HG03520 (cell line): ENCODE results near the gene GSTCD.

ENCODE experiments used
- ATAC-seq: cut with Tn5 transposase; IDR thresholded peaks from one replicate; pipeline ENCODE4 v1.9.1; 2021; ENCODE audit warnings: mild to moderate bottlenecking, moderate library complexity; ENCODE audit not compliant: unreplicated experiment

The GSTCD gene

GRCh38 chr4:105871997-105872396 lies 163.4 kb downstream of the GSTCD start:
- ATAC-seq, result no peak

GRCh38 chr4:105875233-105875632 lies 166.6 kb downstream of the GSTCD start:
- no peak for ATAC-seq

DNA sequence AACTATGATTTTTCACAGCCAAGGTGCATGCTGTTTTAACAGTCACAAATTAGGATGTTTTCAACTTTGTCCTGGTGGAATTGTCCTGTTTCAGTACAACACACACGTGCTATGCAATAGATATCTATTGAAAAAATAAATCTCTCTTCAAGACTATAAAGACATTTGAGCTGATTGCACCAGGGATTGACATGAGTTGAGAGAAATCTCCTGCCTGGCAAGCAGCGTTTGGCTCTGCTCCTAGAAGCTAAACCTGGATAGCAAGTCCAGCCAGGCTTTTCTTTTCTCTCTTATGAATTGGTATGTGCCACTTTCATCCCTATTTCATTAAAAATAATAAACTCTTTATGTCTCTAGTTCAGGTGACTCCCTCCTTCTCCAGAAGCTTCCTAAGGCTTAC lies 170.1 kb downstream of the GSTCD start:
- no peak for ATAC-seq

DNA sequence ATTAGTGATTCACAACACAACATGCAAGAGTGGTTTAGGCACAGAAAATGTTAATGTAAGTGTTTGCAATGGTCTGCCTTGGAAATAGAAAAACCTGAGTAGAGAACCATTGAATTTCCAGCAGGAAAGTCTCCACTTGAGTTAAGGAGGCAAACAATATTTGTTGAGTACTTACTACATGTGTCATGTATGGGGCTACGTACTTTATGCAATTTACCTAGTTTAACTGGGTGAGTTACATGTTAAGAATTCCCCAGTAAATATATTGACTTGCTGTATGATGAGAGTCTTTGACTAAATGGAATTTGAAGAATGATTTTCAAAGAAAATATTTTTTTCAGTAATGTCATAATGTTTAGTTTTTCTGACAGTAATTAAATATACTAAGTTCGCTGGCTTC lies 178.9 kb downstream of the GSTCD start:
- ATAC-seq, result no peak

GRCh38 chr4:105894660-105895582 lies 186.3 kb downstream of the GSTCD start, which contains the start of gene NPNT:
NPNT (plus strand) TSS chr4:105895471; CDS start chr4:105895653, 182 bp downstream.
- ATAC-seq, result peak; percentile 24

GRCh38 chr4:105895583-105896460 lies 187.2 kb downstream of the GSTCD start:
- ATAC-seq, result peak; percentile 41

DNA sequence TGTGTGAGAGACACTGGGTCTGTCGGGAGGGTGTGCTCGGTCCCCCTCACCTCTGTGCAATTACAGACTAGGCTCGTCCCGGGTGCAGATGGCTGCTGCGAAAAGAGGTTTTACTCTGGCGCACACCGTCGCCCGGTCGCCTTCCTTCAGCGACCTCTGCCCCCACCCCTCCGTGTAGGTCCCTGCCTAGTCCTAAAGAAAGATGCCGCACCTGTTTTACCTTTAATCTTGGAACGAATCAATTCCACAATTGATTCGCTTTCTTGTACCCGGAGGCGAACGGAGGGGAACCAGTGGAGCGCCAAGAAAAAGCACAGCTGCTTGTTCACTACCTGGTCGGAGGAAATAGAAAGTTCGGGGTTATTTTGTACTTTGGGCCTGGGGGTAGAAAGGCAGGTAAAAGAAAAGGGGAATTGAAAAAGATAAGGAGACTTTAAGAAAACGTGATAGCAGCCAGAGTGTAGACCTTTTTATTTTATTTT lies 187.9 kb downstream of the GSTCD start:
- ATAC-seq, result peak; percentile 1
